ENCODE measurements around the gene PRR19. TPM values are rescaled to one million over a fixed set of nuclear protein-coding genes. Genes with fewer than 3 reads are reported as not detected.

The PRR19 gene
- total RNA-seq, 1 donor from 2014 or later: 1.7 TPM

GRCh38 chr19:42295342-42295741 lies 6.6 kb upstream of the PRR19 start:
- H3K27me3 Mint-ChIP-seq (ENCODE audit: low read depth): no peaks in the 10 kb centered on the region
- no peak for DNase-seq (ENCODE audit: low spot score)
- peaks cover 11% of the 10 kb centered on the region for H3K36me3 Mint-ChIP-seq (ENCODE audit: low read depth)
- no peaks in the 10 kb centered on the region for H3K4me1 Mint-ChIP-seq (ENCODE audit: low read depth)
- H3K4me3 Mint-ChIP-seq (ENCODE audit: unreplicated experiment): no peak overlapping the region
- no peaks in the 10 kb centered on the region for H3K9me3 Mint-ChIP-seq (ENCODE audit: low read depth)
- no peak overlapping the region for H3K27ac Mint-ChIP-seq (ENCODE audit: unreplicated experiment)
- TF ChIP-seq CTCF (IDR thresholded peaks at IDR 0.05): no peak

GRCh38 chr19:42295831-42296525 lies 6.0 kb upstream of the PRR19 start:
- Mint-ChIP-seq H3K9me3 (ENCODE audit: low read depth) (no peaks in the 10 kb centered on the region), H3K4me3 (ENCODE audit: unreplicated experiment) (no peak overlapping the region), H3K4me1 (ENCODE audit: low read depth) (no peaks in the 10 kb centered on the region), H3K36me3 (ENCODE audit: low read depth) (peaks cover 11% of the 10 kb centered on the region), H3K27me3 (ENCODE audit: low read depth) (no peaks in the 10 kb centered on the region), H3K27ac (ENCODE audit: unreplicated experiment) (no peak overlapping the region)
- TF ChIP-seq CTCF (IDR thresholded peaks at IDR 0.05): peak; percentile 87
- DNase-seq (ENCODE audit: low spot score): no peak

- Mint-ChIP-seq H3K4me3 (ENCODE audit: unreplicated experiment) (no peak overlapping the region), H3K4me1 (ENCODE audit: low read depth) (peaks cover 8% of the 10 kb centered on the region), H3K27me3 (ENCODE audit: low read depth) (no peaks in the 10 kb centered on the region), H3K27ac (ENCODE audit: unreplicated experiment) (no peak overlapping the region), H3K36me3 (ENCODE audit: low read depth) (peaks cover 7% of the 10 kb centered on the region), H3K9me3 (ENCODE audit: low read depth) (no peaks in the 10 kb centered on the region)
- no peak for DNase-seq (ENCODE audit: low spot score)
- TF ChIP-seq CTCF (IDR thresholded peaks at IDR 0.05): no peak
Measured at GRCh38 chr19:42297039-42297438, 4.9 kb upstream of the PRR19 start.

- no peak for DNase-seq (ENCODE audit: low spot score)
- TF ChIP-seq CTCF (IDR thresholded peaks at IDR 0.05): no peak
- Mint-ChIP-seq H3K27me3 (ENCODE audit: low read depth) (no peaks in the 10 kb centered on the region), H3K27ac (ENCODE audit: unreplicated experiment) (no peak overlapping the region), H3K9me3 (ENCODE audit: low read depth) (no peaks in the 10 kb centered on the region), H3K4me3 (ENCODE audit: unreplicated experiment) (peak overlapping the region; percentile 84), H3K4me1 (ENCODE audit: low read depth) (peaks cover 19% of the 10 kb centered on the region), H3K36me3 (ENCODE audit: low read depth) (no peaks in the 10 kb centered on the region)
Measured at GRCh38 chr19:42303101-42303464, 1.2 kb downstream of the PRR19 start.

GRCh38 chr19:42303876-42304275 lies 1.9 kb downstream of the PRR19 start:
- H3K27me3 Mint-ChIP-seq (ENCODE audit: low read depth): no peaks in the 10 kb centered on the region
- H3K9me3 Mint-ChIP-seq (ENCODE audit: low read depth): no peaks in the 10 kb centered on the region
- H3K4me1 Mint-ChIP-seq (ENCODE audit: low read depth): peaks cover 19% of the 10 kb centered on the region
- no peak overlapping the region for H3K27ac Mint-ChIP-seq (ENCODE audit: unreplicated experiment)
- DNase-seq (ENCODE audit: low spot score): no peak
- TF ChIP-seq CTCF (IDR thresholded peaks at IDR 0.05): no peak
- no peaks in the 10 kb centered on the region for H3K36me3 Mint-ChIP-seq (ENCODE audit: low read depth)
- H3K4me3 Mint-ChIP-seq (ENCODE audit: unreplicated experiment): no peak overlapping the region
